ENCODE data around the gene CDK10. TPM values are rescaled to one million over a fixed set of nuclear protein-coding genes. Genes with fewer than 3 reads are reported as not detected.
A peak's percentile ranks its signal among the peaks of the same experiment; 100 is the strongest.

Gene CDK10
- total and polyA plus RNA-seq, 9 of the 15 experiments (the other 6 are each of a cell fraction or from before 2014, with no cell fraction given): 2.0 to 85.1 (median 40.1) TPM

GRCh38 chr16:89686520-89687091 lies at the start of gene CDK10 (continued):
- no peak for TF ChIP-seq ZNF589 (CRISPR knock-in tag; IDR thresholded peaks at IDR 0.05; ENCODE audit: low read depth)
- TF ChIP-seq POLR2AphosphoS2 (IDR thresholded peaks at IDR 0.05; ENCODE audit: low read length): peak; percentile 67; the same call in 1 of the 2 replicates
- 0 out of 2 replicates have a peak, but pooled peaks have one; percentile 47 for TF ChIP-seq ERF (CRISPR knock-in tag; IDR thresholded peaks at IDR 0.05)
- TF ChIP-seq HNRNPL (IDR thresholded peaks at IDR 0.05; ENCODE audit: low read depth, low read length): peak; percentile 11; the same call in 1 of the 2 replicates
- no peak for TF ChIP-seq TFE3 (CRISPR knock-in tag; IDR thresholded peaks at IDR 0.05)
- no peak for TF ChIP-seq GABPB2 (CRISPR knock-in tag; conservative IDR thresholded peaks at IDR 0.05)
- peak; percentile 62 for TF ChIP-seq ETV1 (tag; conservative IDR thresholded peaks at IDR 0.05; ENCODE audit: low read depth)
- no peak for TF ChIP-seq POLR3G (IDR thresholded peaks at IDR 0.05; ENCODE audit: extremely low read depth, insufficient read length, insufficient replicate concordance)
- TF ChIP-seq HNRNPK (IDR thresholded peaks at IDR 0.05; ENCODE audit: low read depth, low read length, poor library complexity, severe bottlenecking): no peak
- TF ChIP-seq PURB (CRISPR knock-in tag; IDR thresholded peaks at IDR 0.05; ENCODE audit: low read depth): no peak
- peak in 1 of 2 experiments; percentile 59; a peak in 2 of 4 replicates for TF ChIP-seq SIN3A (IDR thresholded peaks at IDR 0.05; ENCODE audit: borderline replicate concordance in 2 of 2, control insufficient read depth in 1 of 2, low read depth in 2 of 2, low read length in 2 of 2)
- peak; percentile 93 for TF ChIP-seq SAP30 (IDR thresholded peaks at IDR 0.05; ENCODE audit: borderline replicate concordance, insufficient read depth, low read depth, low read length, poor library complexity, severe bottlenecking)
- peak; percentile 75 for TF ChIP-seq TBP (optimal IDR thresholded peaks at IDR 0.05; ENCODE audit: low read depth, low read length)
- no peak for TF ChIP-seq HBP1 (CRISPR knock-in tag; IDR thresholded peaks at IDR 0.05)
- TF ChIP-seq MYC (IDR thresholded peaks at IDR 0.05; ENCODE audit: low read depth, low read length): peak; percentile 98
- TF ChIP-seq MYC (CRISPR knock-in tag; IDR thresholded peaks at IDR 0.05; ENCODE audit: borderline replicate concordance, low read depth): peak; percentile 31; the same call in 1 of the 2 replicates
- no peak for TF ChIP-seq NR4A1 (CRISPR knock-in tag; IDR thresholded peaks at IDR 0.05)
- TF ChIP-seq NR4A1 (tag; IDR thresholded peaks at IDR 0.05): no peak
- 0 out of 2 replicates have a peak, but pooled peaks have one; percentile 15 for TF ChIP-seq NR3C1 (CRISPR knock-in tag; IDR thresholded peaks at IDR 0.05)
- TF ChIP-seq MBD2 (IDR thresholded peaks at IDR 0.05; ENCODE audit: borderline replicate concordance, low read depth): peak; percentile 62; the same call in 1 of the 2 replicates
- TF ChIP-seq HDAC2 (IDR thresholded peaks at IDR 0.05): 0 out of 2 replicates have a peak, but pooled peaks have one; percentile 73
- peak; percentile 99 for TF ChIP-seq MXI1 (IDR thresholded peaks at IDR 0.05; ENCODE audit: low read depth, low read length)
- 0 out of 2 replicates have a peak, but pooled peaks have one; percentile 28 for TF ChIP-seq ZNF395 (CRISPR knock-in tag; IDR thresholded peaks at IDR 0.05)
- no peak for TF ChIP-seq RBM14 (IDR thresholded peaks at IDR 0.05; ENCODE audit: borderline replicate concordance, insufficient read depth, low read depth, low read length)
